Measurements from ENCODE around the gene PGPEP1.
"Not testable (repeated sequence)": the region's sequence is repeated elsewhere in the genome, so short reads cannot be mapped to it uniquely, and the experiment has no call there.

Gene PGPEP1

DNA sequence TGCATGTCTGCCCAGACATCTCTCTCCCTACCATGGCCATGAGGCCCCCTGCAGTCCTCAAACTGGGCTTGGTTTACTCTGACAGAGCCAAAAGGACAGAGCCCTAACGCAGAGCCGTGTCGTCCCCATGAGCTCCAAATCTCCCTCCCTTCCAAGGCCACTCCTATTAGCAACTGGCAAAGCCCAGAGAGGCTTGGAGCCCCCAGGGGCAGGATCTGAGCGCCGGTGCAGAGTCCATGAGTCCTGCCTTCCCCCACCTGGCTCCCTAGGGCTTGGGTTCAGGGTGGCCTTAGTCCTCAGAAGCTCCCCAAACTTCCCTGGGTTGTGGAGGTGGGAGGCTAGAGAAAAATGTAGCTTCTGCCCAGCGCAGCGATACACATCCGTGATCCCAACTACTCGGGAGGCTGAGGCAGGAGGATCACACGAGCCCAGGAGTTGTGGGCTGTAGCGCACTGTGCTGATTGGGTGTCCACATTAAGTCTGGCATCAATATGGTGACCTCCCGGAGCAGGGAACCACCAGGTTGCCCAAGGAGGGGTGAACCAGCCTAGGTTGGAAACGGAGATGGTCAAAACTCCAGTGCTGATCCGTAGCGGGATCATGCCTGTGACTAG lies 7.4 kb upstream of the PGPEP1 start:
- DNase-seq = no peak

DNA sequence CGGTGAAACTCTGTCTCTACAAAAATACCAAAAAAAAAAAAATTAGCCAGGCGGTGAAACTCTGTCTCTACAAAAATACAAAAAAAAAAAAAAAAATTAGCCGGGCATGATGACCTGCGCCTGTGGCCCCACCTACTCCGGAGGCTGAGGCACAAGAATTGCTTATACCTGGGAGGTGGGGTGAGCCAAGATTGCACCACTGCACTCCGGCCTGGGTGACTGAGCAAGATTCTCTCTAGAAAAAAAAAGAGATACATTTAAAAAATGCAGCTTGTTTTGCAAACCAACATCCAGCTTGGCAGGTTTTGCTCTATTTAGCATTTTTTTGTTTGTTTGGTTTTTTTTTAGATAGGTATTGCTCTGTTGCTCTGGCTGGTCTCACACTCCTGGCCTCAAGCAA lies 6.7 kb upstream of the PGPEP1 start:
- DNase-seq = no peak

- no peak for DNase-seq
These were observed 4.3 kb upstream of the PGPEP1 start for GRCh38 chr19:18336121-18336520.

DNA sequence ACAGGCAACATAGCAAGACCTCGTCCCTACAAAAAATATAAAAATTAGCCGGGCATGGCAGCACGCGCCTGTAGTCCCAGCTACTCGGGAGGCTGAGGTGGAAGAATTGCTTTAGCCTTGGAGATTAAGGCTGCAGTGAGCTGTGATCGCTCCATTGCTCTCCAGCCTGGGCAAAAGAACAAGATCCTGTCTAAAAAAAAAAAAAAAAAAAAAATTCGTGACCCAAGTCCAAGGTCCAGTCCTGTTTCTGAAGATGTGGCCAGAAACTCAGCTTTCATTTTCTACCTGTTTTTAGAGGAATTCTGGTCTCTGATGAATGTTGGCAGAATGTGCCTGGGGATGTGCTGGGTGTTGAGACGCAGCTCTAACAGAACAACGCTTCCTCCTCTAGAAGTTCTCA lies 1.9 kb upstream of the PGPEP1 start:
- DNase-seq = no peak

GRCh38 chr19:18339723-18340122 lies 675 bp upstream of the PGPEP1 start:
- DNase-seq = peak in 1 of 2 experiments; percentile 23

DNA sequence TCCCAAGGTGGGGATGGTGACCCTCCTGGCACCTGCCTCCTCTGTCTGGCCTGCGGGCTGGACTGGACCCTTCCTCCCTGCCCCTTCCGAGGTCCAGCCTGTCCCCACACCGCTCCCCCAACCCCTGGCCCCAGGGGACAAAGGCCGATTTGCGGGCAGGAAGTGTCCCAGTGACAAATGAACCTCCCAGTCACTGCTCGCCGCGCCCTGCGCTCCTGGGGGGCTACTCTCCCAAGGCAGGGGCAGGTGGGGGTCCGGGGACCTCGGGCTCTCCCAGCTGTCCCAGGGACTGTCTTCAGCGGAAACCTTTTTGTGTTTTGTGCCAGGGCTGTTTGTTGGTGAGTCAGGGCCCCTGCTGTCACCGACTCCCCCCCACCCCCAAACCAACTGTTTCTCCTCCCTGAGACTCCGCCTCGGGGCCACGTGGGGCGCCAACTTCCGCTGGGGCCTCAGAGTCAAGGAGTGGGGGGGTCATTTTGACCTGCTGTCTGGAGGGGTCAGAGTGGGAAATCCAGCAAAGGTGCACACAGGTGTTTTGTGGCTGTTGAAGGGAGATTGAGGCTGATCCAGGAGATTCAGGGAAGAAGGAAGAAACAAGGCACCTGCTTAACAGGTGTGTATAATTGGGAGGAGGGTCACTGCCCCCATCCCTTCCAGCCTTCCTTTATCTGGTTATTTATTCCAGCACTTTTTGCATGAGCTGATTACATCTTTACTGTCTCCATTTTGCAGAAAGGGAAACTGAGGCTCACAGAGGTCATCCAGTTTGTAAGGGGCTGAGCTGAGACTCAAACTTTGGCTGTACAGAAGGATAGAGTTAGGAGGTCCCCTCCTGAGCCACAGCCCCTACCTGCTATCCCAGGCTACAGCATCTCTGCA lies 831 bp downstream of the PGPEP1 start:
- peak; percentile 80 to 82 for DNase-seq

DNA sequence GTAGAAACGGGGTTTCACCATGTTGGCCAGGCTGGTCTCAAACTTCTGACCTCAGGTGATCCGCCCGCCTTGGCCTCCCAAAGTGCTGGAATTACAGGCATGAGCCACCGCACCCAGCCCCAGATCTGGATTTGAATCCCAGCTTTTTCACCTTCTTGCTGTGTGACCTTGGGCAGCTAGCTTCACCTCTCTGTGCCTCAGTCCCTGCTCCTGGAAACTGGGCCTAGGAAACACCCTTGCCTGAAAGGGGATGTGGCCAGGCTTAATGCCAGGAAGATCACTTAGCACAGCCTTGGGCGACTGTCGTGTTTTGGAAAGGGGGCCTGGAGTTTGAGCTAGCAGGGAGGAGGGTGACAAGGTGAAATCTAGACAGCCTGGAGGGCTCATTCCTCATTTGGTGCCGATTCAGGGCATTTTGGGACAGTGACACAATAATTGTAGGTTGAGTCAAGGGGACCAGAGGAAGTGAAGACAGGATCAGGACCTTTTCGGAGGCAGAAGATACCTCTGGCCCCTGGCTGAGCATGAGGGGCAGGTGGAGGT lies 1.8 kb downstream of the PGPEP1 start:
- no peak for DNase-seq

GRCh38 chr19:18344582-18344950 lies 4.2 kb downstream of the PGPEP1 start:
- DNase-seq = no peak

DNA sequence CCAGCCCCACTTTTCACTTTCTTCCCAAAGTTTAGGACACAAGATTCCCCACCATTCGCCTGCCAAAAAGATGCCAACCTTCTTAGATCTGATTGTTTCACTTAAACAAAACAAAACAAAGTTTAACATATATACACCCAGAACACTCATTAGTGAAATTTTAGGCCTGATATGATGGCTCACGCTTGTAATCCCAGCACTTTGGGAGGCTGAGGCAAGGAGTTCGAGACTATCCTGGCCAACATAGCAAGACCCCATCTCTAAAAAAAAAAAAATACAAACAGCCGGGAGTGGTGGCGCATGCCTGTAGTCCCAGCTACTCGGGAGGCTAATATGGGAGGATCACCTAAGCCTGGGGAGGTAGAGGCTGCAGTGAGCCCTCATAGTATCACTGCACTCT lies 4.9 kb downstream of the PGPEP1 start:
- DNase-seq = no peak

GRCh38 chr19:18346091-18346490 lies 5.7 kb downstream of the PGPEP1 start:
- no peak for DNase-seq

GRCh38 chr19:18348171-18348570 lies 7.8 kb downstream of the PGPEP1 start:
- DNase-seq = no peak

GRCh38 chr19:18348818-18349339 lies 8.5 kb downstream of the PGPEP1 start:
- not testable (repeated sequence) for DNase-seq

DNA sequence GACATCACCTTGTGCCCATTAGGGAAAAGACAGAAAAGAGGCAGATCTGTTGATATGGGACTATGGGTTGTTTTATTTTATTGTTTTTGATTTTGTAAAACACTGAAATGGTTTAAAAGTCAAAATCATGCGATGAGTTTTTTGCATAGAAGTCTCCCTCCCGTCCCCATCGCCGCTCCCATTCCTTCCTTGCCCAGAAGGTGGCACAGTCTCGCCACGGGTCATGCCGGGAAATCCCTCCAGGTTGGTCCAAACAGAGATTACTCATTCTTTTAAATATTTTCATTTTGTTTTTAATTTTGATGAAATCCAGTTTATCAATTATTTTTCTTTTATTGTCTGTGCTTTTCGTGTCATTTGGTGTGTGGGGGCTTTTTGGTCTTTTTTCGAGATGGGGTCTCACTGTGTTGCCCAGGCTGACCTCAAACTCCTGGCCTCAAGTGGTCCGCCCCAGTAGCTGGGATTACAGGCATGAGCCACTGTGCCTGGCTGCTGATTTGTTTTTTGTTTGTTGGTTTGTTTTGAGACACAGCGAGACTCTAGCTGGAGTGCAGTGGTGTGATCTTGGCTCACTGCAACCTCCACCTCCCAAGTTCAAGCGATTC lies 9.2 kb downstream of the PGPEP1 start:
- DNase-seq = peak; percentile 55 to 57

- no peak for DNase-seq
These were observed 10.1 kb downstream of the PGPEP1 start for GRCh38 chr19:18350490-18350889.

DNA sequence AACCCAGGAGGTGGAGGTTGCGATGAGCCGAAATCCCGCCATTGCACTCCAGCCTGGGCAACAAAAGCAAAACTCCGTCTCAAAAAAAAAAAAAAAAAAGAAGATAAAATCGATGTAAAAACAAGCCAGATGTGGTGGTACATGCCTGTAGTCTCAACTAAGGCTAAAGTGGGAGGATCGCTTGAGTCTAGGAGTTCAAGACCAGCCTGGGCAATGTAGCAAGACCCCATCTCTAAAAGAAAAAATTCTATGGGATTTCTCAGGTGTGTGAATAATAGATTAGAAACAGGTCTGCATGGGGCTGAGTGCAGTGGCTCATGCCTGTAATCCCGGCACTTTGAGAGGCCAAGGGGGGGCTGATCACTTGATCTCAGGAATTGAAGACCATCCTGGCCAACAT lies 11.1 kb downstream of the PGPEP1 start:
- DNase-seq = no peak

GRCh38 chr19:18353378-18354005 lies 13.1 kb downstream of the PGPEP1 start:
- DNase-seq = no peak

DNA sequence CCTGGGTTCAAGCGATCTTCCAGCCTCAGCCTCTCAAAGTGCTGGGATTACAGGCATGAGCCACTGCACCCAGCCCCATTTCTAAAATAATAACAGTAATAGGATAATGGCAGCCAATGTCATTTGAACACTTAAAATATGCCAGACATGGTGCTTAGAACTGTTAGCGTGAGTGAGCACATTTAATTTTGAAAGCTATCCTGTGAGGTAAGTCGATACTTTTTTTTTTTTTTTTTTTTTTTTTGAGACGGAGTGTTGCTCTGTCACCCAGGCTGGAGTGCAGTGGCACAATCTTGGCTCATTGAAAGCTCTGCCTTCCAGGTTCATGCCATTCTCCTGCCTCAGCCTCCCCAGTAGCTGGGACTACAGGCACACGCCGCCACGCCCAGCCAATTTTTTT lies 14.3 kb downstream of the PGPEP1 start:
- not testable (repeated sequence) for DNase-seq

- no peak for DNase-seq
These were observed 16.6 kb downstream of the PGPEP1 start for GRCh38 chr19:18357041-18357440.

DNA sequence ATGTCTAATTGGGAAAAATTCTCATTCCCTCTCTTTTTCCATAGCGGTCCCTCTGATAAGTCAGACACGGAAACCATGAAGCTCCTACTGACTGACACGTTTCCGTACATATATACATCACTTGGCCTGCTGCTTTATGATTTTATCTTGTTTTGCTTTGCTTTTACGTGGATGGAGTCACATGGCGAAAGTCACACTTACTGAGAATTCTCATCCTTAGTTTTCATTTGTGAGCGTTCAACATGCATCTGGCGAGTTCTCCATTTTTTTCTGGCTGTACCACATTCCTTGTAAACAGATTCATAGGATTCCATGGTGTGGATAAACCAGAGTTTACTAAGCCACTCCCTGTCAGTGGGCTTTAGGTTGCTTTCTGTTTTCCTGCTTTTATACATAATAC lies 21.2 kb downstream of the PGPEP1 start:
- no peak for DNase-seq

- DNase-seq = no peak
These were observed 22.6 kb downstream of the PGPEP1 start for GRCh38 chr19:18362934-18363542.

GRCh38 chr19:18363787-18364186 lies 23.4 kb downstream of the PGPEP1 start:
- DNase-seq = no peak

DNA sequence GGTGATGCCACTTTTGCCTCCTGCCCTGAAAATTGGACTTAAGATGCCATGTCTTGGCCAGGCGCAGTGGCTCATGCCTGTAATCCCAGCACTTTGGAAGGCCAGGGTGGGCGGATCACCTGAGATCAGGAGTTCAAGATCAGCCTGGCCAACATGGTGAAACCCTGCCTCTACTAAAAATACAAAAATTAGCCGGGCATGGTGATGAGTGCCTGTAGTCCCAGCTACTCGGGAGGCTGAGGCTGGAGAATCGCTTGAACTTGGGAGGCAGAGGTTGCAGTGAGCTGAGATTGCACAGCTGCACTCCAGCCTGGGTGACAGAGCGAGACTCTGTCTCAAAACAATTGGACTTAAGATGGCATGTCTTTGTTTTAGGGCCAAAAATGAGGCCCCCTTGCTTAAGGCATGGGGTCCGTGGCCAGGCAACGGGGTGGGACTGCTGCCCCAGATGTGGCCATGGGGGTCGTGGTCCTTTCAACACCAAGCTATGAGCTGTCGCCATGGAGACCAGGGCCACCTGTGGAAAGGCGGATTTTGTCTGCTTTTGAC lies 24.0 kb downstream of the PGPEP1 start:
- not testable (repeated sequence) for DNase-seq

All from activated T-cell treated with anti-CD3 and anti-CD28 coated beads, Interleukin-2, amount 50 U/mL, for 48 hours (primary cell).